Fibroblast of skin of right biceps (primary cell): ENCODE results near the gene SRD5A1.

ENCODE experiments used
- DNase-seq: peaks from one replicate; pipeline ENCODE4 v3.0.0-alpha.2; 2013

The SRD5A1 gene

GRCh38 chr5:6686915-6687409 is 53.7 kb downstream of the SRD5A1 start:
- DNase-seq, result peak; percentile 45

GRCh38 chr5:6687505-6687904 is 54.3 kb downstream of the SRD5A1 start:
- no peak for DNase-seq

DNA sequence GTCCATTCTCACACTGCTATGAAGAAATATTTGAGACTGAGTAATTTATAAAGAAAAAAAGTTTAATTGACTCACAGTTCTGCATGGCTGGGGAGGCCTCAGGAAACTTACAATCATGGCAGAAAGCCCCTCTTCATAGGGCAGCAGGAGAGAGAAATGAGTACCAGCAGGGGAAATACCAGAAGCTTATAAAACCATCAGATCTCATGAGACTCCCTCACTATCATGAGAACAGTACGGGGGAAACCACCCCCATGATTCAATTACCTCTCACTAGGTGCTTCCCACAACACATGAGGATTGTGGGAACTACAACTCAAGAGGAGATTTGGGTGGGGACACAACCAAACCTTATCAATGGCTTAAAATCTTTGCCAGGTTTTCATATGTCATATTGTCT is 59.7 kb downstream of the SRD5A1 start:
- DNase-seq, result no peak

DNA sequence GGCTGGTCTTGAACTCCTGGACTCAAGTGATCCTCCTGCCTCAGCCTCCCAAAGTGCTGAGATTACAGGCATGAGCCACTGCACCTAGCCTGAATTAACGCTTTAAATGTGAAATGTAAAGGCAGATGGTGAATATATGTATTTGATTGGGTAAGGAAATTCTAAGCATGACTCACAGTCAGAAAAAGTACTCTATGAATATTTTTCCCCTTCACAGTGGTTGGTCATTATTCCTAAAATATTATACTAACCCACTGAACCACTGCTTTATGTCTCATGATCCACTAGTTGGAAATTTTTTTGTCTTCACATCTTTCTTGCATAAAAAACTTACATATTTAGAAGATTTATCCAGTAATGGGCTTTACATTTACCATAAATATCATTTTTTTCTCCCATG is 65.5 kb downstream of the SRD5A1 start:
- no peak for DNase-seq

DNA sequence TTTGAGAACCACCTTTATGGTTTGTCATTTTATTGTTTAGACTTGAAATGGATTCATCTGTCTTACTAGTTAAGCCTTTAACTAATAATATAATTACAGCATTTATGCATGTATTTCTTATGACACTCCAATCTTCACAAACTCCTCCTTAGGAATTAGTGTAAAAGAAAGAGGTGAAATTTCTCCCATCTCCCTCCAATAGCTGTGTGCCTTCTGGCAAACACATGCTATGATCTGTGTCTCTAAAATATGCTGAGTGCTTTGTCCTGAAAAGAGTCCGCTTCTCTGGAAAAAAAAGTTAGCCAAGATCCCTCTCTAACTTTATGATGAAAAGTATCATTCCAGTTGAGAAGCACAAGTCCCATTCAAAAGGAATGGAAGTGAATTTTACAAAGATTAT is 66.1 kb downstream of the SRD5A1 start:
- DNase-seq, result no peak

DNA sequence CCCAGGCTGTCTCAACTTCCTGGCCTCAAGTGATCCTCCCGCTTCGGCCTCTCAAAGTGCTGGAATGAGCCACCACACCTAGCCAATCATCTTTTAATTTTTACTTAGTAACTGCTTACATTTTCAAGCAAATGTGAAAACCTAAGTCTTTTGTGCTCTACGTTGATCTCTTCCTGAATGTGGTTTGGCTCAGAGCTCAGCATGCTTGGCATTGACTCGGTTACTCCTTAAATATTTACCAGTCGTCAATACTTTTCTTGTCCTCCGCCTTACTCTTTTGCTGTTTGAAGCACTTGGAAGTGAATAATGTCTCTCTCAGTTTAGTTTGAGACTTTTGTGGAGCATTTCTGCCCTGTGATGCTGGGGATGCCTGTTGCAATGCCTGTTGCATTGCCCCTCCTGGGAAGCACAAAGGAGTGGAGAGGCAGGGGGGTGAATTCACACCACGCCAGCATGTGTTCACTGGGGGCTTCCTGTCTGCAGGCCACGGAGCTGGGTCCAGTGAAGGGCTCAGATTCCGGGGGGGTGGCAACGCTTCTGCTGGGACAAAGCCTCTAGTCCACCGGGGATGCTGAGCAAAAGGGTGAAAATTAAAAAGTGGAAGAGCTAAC is 66.9 kb downstream of the SRD5A1 start:
- DNase-seq, result no peak

DNA sequence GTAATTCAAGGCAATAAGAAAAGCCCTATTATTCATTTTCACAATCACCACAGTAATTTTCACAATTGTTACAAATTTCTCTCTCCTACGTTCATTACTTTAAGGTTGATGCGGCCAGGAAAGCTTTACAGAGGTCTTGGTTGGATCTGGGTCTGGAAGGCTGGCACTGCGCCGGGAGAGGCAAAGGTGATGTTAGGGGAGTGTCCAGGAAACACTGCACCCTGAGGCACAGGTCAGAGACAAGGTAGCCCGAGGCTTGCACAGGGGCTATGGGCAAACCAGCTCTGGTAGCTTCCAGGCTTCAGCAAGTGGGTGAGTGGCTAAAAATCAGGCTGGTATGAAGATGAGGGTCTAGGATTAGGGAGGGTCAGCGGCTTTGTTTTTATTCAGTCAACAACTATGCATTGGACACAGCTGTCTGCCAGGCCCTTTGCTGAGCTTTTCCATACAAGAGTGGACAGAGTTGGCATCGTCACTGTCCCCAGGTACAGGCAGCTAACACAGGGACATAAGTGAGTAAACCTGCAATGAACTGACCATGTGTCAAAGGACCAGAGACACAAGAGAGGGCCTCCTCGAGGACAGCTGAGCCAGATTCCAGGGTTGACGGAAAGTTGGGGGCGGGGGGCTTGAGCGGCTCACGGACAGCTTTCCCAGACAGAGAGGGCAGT is 67.6 kb downstream of the SRD5A1 start:
- no peak for DNase-seq

DNA sequence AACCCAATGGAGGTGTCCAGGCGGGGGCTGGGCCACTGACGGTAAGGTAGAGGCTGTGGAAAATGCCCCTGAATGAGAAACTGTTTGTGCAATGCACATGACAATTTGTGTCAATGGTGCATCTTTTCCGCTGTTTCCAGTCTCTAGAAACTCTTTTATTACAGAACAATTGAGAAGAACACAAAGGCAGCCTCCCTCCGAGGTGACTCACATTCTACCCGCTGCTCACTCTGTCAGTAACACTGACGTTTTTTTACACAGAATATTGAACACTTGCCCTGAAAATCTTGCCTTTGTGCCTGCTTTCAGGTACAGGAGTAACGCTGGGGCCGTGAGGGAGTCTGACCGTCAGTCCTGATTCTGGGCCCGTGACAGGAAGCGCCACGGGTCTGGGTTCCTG is 68.3 kb downstream of the SRD5A1 start:
- no peak for DNase-seq

DNA sequence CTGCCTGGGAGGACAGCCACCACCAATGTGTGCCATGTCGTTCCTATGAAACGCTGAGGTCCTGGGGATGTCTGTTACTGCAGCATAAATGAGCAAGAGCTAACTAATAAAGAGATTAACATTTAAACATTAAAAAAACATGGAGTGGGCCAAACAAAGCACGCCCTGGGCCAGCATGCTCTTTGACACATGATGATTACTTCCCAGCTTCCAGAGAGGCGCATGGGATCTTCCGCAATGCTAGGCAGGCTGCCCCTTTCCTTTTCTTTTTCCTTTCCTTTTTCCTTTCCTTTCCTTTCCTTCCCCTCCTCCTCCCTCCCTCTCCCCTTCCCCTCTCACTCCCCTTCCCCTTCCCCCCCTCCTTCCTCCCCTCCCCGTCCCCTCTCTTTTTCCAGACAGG is 69.4 kb downstream of the SRD5A1 start:
- no peak for DNase-seq

- DNase-seq, result peak; percentile 45
Measured at GRCh38 chr5:6703806-6704205, 70.6 kb downstream of the SRD5A1 start.

DNA sequence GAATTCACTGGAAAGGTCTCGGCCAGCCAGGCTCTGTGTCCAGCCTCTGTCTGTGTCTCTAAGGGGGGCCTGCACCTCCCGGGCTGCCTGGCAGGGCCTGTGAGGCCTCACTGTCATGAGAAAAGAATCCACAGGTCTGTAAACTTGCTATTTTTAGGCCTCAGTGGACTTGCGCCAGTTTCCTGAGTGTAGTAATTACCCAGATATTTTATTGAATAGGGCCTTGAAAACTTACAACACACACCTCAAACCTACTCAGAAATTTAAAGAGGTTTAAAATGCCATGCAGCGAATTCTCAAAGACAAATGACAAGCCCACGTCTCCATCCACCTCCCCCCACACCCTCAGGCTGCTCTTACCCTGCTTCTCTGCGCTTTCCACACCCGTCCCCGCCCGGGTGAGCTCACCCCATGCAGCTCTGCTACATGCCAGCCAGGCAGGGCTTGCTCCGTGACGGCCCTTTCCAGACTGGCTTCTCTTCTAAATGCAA is 71.2 kb downstream of the SRD5A1 start:
- DNase-seq, result peak; percentile 90

DNA sequence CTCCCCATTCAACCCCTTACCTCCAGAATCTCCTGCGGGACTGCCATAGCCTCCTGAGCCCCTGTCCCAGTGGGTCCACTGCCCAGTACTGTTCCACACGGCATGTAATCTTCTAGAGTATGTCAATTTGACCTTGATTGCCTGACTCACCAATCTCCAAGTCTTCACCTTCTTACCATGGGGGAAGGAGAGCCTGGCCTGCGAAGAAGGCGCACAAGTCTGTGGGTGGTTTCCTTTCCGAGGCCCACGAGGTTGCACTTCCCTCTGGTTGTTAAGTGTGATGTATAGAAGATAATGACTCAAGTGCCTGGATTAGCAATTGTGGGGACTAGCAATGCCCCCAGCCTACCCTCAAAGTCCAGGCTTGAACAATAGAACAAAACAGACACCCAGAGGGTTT is 71.8 kb downstream of the SRD5A1 start:
- DNase-seq, result no peak

DNA sequence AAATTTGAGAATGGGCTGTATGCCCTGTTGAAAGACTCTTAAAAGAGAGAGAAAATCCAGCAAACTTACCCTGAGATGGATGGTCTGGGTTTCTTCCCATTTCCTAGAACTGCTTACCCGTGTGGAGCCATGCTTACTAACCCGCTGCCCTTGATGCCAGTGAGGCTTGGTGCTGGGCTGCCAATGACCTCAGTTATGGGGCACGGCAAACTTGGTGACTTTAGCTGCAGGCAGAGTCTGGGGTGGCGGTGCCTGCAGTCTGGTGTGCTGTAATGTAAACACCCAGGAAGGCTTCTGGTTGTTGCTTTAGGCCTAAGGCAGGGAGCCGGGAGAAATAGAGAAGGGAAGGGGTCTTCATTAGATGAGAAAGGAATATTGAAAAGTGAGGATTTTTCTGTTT is 72.7 kb downstream of the SRD5A1 start:
- DNase-seq, result no peak

DNA sequence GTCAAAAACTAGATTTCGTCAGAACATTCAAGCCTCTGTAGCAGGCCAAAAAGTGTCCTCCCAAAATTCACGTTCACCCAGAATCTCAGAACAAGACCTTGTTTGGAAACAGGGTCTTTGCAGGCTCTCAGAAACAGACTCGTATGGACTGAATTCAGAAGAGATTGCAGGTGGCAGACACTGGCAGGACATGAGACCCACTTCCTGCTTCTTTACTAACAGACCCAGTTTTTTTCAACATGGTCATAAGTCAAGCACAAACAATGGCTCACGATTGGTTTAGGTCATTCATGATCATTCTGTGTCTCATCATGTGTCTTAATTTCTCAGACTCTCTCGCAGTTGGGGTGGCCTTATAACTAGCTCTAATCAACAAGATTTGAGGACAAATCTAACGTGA is 74.6 kb downstream of the SRD5A1 start:
- no peak for DNase-seq

DNA sequence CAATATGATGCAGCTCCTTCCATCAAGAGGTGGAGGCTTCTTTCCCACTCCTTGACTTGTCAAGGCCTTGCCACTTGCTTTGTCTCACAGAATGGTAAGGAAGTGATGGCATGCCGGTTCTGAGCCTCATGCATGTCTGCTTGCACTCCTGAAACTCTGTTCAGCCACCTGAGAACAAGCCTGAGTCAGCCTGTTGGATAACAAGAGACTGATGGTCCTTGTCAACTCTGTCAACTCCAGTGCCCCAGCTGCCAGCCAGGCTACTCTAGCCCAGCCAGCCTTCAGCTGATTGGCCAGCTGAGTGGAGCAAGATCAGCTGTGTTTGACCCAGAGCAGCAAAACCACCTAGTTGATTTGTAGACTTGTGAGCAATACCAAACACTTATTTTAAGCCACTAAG is 75.6 kb downstream of the SRD5A1 start:
- no peak for DNase-seq

DNA sequence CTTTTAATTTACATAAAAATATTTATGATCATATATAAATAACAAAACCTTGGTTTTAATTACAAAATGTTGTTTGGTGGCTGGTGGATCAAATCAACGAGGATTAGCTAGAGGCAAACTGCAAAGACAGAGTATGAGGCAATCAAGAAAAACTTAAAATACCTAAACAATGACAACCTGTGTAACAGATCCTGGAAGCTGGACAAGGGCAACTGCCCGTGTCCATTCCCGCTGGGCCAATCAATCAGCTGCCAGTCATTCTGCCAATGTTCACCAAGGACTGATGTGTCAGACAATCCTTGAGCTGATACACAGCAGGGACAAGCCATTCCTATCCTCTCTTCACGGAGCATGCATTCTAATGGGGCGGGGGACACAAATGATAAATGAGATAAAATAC is 76.8 kb downstream of the SRD5A1 start:
- no peak for DNase-seq

DNA sequence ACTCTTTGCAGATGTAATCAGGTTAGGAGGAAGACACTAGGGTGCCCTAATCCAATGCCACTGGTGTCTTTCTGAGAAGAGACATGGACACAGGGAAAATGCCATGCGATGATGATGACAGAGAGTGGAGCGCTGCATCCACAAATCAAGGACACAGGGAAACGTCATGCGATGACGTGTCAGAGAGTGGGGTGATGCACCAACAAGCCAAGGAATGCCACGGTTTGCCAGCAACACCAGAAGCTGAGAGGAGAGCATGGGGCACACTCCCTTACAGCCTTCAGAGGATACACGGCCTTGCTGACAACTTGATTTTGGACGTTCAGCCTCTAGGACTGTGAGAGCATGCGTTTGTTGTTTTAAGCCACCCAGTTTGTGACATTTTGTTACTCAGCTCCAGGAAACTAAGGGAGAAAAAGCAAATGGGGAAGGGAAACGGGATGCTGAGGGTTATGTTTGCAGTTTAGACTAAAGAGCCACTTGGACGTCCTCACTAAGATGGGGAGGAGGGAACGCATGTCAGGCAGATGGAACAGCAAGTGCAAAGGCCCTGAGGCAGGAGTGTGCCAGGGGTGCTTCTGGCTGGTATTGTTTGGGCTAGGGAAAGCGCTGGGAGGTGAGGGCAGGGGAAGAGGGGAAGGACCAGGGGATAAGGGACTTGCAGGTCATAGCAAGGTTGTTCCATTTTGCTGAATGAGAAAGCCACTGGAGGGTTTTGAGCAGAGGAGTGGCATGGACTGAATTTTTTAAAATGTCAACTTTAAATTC is 77.5 kb downstream of the SRD5A1 start:
- no peak for DNase-seq

GRCh38 chr5:6711409-6712141 is 78.3 kb downstream of the SRD5A1 start:
- DNase-seq, result no peak

GRCh38 chr5:6712142-6712576 is 78.9 kb downstream of the SRD5A1 start:
- peak; percentile 62 for DNase-seq

- DNase-seq, result peak; percentile 97
Measured at GRCh38 chr5:6712577-6713273, 79.5 kb downstream of the SRD5A1 start.

DNA sequence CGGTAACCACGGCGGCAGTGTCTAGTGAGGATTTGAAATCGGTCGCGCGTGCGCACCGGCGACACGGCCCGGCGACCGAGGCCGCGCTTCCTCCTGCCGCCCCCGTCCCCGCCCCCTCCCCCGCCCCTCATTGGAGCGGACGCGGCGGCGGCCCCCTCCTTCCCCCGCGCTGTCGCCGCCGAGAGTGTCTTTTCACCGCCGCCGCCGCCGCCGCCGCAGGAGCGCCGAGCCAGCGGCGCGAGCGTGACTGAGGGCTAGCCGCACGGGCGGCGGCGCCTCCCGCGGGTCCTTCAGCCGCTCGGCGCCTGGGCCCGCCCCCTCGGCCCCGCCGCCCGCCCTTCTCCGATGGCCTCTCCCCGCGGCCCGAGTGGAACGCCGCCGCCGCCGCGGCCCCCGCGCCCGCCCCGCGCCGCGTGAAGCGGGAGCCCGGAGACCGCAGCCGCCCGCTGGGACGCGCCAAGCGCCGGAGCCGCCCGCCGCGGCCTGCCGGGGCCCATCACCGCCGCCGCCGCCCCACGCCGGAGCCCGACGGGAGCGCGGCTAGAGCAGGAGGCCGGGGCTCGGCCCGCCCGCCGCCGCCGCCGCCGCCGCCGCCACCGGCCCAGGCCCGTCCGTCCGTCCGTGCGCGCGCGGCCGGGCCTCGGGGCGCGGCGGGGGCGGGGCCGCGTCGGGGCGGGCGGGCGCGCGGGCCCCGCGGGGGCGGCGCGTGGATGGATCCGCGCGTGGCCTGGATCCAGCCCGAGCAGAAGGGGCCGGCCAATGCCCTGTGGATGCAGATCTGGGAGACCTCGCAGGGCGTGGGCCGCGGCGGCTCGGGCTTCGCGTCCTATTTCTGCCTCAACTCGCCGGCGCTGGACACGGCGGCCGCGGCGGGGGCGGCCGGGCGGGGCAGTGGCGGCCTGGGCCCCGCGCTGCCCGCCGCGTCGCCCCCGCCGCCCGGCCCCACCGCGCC is 80.3 kb downstream of the SRD5A1 start, which contains the start of gene TENT4A:
TENT4A (plus strand) TSS at position 159 of the 952 bp plus-strand sequence; CDS start at position 711, 552 bp downstream.
- no peak for DNase-seq
